Measurements from ENCODE around the gene CDC25A.
A peak's percentile ranks its signal among the peaks of the same experiment; 100 is the strongest.
"Not testable (repeated sequence)": the region's sequence is repeated elsewhere in the genome, so short reads cannot be mapped to it uniquely, and the experiment has no call there.

The CDC25A gene

GRCh38 chr3:48188266-48189201, at the start of gene CDC25A:
Gene CDC25A, minus strand, starts transcription at chr3:48188417. Its CDS starts 470 bp downstream, at chr3:48187947.
- peak; percentile 92 for DNase-seq

- no peak for DNase-seq
Measured at GRCh38 chr3:48236531-48236930, 48.3 kb upstream of the CDC25A start.

GRCh38 chr3:48233542-48233941, 45.3 kb upstream of the CDC25A start:
- no peak for DNase-seq

- peak; percentile 16 for DNase-seq
Measured at GRCh38 chr3:48232734-48233133, 44.5 kb upstream of the CDC25A start.

- no peak for DNase-seq
Measured at GRCh38 chr3:48232232-48232631, 44.0 kb upstream of the CDC25A start.

GRCh38 chr3:48226939-48227338, 38.7 kb upstream of the CDC25A start:
- DNase-seq = no peak

- no peak for DNase-seq
Measured at GRCh38 chr3:48225587-48225986, 37.4 kb upstream of the CDC25A start.

GRCh38 chr3:48222616-48223513, 34.6 kb upstream of the CDC25A start, which contains the start of gene CAMP:
Gene CAMP, plus strand, starts transcription at chr3:48223495. Its CDS starts 17 bp downstream, at chr3:48223512.
- peak; percentile 59 for DNase-seq

- no peak for DNase-seq
Measured at GRCh38 chr3:48220746-48221145, 32.5 kb upstream of the CDC25A start.

GRCh38 chr3:48219543-48219942, 31.3 kb upstream of the CDC25A start:
- no peak for DNase-seq

GRCh38 chr3:48218537-48218936, 30.3 kb upstream of the CDC25A start:
- no peak for DNase-seq

GRCh38 chr3:48217449-48217848, 29.2 kb upstream of the CDC25A start:
- no peak for DNase-seq

- peak; percentile 12 for DNase-seq
Measured at GRCh38 chr3:48215876-48216275, 27.7 kb upstream of the CDC25A start.

- no peak for DNase-seq
Measured at GRCh38 chr3:48215466-48215865, 27.2 kb upstream of the CDC25A start.

GRCh38 chr3:48215019-48215418, 26.8 kb upstream of the CDC25A start:
- no peak for DNase-seq

GRCh38 chr3:48214225-48214624, 26.0 kb upstream of the CDC25A start:
- no peak for DNase-seq

GRCh38 chr3:48211776-48212175, 23.6 kb upstream of the CDC25A start:
- not testable (repeated sequence) for DNase-seq

GRCh38 chr3:48210534-48210933, 22.3 kb upstream of the CDC25A start:
- DNase-seq = not testable (repeated sequence)

- DNase-seq = no peak
Measured at GRCh38 chr3:48209445-48209844, 21.2 kb upstream of the CDC25A start.

- DNase-seq = no peak
Measured at GRCh38 chr3:48208076-48208475, 19.9 kb upstream of the CDC25A start.

- DNase-seq = no peak
Measured at GRCh38 chr3:48202632-48203031, 14.4 kb upstream of the CDC25A start.

GRCh38 chr3:48199117-48199516, 10.9 kb upstream of the CDC25A start:
- DNase-seq = no peak

GRCh38 chr3:48196611-48197010, 8.4 kb upstream of the CDC25A start:
- DNase-seq = no peak
